Measurements from ENCODE around the gene TSC2.

GRCh38 chr16:2084895-2085625 lies 37.3 kb downstream of the TSC2 start:
- TF ChIP-seq, protein P1, sequence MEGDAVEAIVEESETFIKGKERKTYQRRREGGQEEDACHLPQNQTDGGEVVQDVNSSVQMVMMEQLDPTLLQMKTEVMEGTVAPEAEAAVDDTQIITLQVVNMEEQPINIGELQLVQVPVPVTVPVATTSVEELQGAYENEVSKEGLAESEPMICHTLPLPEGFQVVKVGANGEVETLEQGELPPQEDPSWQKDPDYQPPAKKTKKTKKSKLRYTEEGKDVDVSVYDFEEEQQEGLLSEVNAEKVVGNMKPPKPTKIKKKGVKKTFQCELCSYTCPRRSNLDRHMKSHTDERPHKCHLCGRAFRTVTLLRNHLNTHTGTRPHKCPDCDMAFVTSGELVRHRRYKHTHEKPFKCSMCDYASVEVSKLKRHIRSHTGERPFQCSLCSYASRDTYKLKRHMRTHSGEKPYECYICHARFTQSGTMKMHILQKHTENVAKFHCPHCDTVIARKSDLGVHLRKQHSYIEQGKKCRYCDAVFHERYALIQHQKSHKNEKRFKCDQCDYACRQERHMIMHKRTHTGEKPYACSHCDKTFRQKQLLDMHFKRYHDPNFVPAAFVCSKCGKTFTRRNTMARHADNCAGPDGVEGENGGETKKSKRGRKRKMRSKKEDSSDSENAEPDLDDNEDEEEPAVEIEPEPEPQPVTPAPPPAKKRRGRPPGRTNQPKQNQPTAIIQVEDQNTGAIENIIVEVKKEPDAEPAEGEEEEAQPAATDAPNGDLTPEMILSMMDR (IDR thresholded peaks at IDR 0.05): no peak
- TF ChIP-seq POLR2A (IDR thresholded peaks at IDR 0.05): no peak

Measured in Peyer's patch (tissue), 4 donors.